Measurements from ENCODE around the gene MLX.
"Not testable (repeated sequence)": the region's sequence is repeated elsewhere in the genome, so short reads cannot be mapped to it uniquely, and the experiment has no call there.

MLX gene

GRCh38 chr17:42555961-42556617, 10.8 kb upstream of the MLX start:
- DNase-seq, result not testable (repeated sequence)

DNA sequence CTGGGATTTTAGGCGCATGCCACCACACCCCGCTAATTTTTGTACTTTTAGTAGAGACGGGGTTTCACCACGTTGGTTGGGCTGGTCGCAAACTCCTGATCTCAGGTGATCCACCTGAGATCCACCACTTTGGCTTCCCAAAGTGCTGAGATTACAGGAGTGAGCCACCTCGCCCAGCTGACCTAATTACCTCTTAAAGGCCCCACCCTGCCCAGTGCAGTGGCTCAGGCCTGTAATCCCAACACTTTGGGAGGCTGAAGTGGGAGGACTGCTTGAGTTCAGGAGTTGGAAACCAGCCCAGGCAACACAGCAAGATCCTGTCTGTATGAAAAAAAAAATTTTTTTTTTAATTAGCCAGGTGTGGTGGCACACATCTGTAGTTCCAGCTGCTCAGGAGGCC, 7.8 kb upstream of the MLX start:
- no peak for DNase-seq

DNA sequence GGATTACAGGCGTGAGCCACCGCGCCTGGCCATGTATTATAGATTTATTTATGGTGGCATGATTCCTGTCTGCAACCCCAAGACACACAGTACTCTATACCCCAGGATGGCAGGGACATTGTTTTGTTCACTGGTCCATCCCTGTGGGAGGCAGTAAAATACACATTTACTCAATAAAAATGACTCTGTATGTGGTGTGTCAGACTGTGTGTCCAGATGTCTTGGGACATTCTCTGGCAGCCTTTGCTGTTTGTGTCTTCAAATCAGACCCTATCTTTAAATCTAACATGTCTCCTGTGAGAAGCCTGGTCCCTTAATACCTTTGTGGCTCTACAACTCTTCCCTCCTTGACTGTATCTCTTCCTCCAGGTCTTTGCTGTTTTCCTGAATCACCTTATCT, 6.7 kb upstream of the MLX start:
- DNase-seq, result no peak

DNA sequence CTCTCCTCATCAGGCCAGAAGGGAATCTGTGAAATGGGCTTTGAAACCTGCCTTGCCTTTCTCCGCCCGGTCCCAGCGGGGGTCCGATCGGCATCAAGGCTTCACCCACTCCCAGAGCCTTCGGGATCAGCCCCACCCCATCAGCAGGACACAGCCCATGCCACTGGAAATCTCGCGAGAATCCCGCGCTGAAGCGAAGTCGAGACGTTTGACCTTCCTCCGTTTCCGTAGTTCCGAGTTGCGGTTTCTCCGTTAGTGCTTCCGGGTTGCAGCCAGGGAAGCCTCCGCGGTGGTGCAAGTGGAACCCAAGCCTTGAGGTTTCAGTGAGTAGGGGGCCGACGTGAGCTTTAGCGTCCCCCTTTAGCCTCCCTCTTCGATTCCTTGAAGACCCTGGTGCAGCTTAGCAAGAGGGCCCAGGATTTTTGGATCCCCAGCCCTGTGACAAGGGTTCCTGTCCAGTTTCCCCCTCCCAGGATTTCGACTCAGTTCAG, 5.0 kb upstream of the MLX start, which contains the start of gene COASY:
TSS of gene COASY (plus strand) at position 252 of the 491 bp plus-strand sequence. CDS start 475 bp downstream, outside the sequence.
- peak; percentile 96 to 98 for DNase-seq

- DNase-seq, result no peak
These were observed 4.3 kb upstream of the MLX start for GRCh38 chr17:42562388-42563142.

GRCh38 chr17:42563143-42563509, 3.8 kb upstream of the MLX start:
- no peak for DNase-seq

DNA sequence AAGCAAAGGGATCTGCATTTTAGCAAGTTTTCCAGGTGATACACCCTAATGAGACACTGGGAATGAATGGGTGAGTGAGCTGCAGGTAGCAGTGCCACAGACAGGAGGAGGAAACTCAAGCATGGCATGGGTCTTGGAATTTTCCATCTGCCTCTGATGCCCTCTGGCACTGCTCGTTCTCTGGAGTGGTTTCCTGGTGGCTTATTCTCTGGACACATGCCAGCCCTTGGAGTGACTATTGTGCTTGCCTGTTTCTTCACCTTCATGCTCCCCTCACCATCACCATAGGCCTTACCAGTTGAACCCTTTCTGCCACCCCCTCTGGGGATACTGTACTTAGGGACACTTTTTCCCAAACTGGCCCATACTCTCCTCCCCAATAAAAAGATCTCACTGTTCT, 3.4 kb upstream of the MLX start:
- DNase-seq, result peak in 1 of 2 experiments; percentile 14

- DNase-seq, result no peak
These were observed 3.0 kb upstream of the MLX start for GRCh38 chr17:42563950-42564349.

GRCh38 chr17:42564815-42565522, 1.9 kb upstream of the MLX start:
- no peak for DNase-seq

GRCh38 chr17:42565523-42566214, 1.2 kb upstream of the MLX start:
- DNase-seq, result no peak

DNA sequence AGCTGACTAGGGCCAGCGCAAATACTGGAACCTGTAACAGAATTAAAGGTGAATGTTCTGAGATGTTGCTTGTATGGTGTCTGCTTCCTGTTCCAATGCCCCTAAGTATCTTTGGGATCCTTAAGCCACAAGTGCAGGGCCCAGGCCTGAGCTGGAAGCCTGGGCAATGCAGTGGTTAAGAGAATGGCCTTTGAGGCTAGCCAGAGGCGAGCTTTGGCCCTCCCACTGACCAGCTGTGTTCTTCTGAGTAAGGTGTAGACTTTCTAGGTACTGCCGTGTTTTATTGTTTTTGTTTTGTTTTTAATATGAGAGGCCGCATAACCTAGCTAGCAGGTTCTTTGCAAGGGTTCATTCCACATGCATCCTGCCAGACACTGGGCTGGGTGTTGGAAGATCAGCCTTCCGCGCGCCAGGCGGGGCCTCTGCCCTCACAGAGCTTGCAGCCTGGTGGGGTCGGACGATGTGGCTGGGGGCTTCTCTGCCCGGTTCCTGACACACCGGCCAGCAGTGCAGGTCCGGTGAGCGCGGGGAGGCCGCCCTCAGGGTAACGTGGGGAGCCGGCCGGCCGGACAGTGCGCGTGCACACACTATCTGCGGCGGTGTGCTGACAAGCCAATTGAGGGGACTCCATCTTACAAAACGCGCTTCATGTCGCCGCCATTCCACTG, 551 bp upstream of the MLX start:
- DNase-seq, result no peak

DNA sequence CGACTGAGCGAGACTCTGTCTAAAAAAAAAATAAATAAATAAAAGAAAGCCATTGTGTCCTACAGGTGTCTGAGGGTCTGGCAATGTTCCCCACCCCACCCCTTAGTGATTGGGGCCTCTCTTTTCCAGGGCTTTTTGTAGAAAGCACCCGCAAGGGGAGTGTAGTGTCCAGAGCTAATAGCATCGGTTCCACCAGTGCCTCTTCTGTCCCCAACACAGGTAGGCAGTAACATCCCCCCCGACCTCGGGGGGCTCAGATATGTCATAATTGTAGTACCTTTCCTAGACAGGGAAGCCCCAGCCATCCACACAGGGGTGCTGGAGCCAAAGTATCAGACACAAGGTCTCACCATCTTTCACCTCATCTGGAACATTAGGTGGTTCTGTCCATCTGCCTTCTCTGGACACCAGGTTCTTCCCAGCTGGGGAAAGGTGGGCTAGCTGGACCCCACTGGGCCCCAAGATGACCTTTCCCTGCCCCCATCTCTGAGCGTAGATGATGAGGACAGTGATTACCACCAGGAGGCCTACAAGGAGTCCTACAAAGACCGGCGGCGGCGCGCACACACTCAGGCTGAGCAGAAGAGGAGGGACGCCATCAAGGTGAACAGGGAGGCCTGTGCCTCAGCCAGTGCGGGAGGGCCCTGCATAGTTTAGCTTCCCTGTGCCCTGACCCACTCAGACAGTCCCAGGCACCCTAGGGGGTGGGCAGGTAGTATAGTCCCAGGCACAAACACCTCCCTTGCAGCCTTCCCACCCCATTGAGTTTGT, 1.6 kb downstream of the MLX start:
- DNase-seq, result no peak

GRCh38 chr17:42571435-42572225, 4.7 kb downstream of the MLX start:
- no peak for DNase-seq

GRCh38 chr17:42573095-42573494, 6.2 kb downstream of the MLX start:
- no peak for DNase-seq

DNA sequence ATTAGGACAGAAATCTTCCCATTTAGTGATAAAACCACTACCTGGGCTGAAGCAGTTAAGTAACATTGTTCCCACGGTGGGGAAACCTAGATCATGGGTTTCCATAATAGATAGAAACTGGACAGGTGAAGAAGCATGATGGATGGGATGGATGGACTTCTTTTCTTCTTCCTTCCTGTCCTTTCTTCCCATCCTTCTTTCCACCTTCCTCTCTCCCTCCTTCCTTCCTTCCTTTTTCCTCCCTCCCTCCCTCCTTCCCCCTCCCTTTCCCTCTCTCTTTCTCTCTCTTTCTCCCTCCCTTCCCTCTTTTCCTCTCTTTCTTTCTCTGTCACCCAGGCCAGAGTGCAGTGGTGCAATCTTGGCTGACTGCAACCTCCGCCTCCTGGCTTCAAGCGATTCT, 7.6 kb downstream of the MLX start:
- DNase-seq, result no peak

- no peak for DNase-seq
These were observed 10.2 kb downstream of the MLX start for GRCh38 chr17:42577140-42577531.

DNA sequence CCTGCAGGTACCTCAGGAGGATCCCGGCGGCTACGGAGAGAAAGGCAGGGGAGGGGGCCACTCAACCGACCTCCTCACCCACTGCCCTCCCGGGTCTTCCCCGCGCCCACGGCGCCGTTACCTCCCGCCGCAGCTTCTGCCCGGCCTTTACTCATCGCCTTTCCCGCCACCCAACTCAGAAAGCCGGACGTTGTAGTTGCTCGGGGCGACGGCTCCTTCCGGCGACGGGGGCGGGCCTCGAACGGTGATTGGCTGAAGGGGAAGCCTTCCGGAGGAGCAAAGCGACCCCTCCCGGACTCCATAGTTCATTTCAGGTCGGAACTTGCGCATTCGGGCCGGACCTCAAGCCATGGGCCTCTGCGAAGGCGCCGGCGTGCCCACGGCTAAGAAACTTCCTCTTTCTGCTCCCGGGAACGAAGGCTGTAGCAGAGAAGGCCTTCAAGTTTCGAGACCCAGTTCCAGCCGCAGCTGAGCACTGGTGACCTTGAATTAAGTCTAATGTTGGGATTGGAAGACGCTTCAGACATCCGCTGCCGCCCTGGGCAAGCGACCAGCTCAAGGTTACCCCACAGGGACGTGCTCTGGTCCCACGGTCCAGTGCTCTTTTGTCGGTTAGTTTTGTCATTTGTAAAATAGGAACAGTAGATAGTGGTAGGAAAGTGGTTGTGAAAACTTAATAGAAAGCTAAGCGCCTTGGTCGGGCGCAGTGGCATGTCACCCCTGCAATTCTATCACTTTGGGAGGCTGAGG, 10.8 kb downstream of the MLX start, which contains the start of gene PSMC3IP:
TSS of gene PSMC3IP (minus strand) at position 198 of the 750 bp plus-strand sequence. CDS start at position 155, 43 bp downstream.
- peak; percentile 79 to 91 for DNase-seq

DNA sequence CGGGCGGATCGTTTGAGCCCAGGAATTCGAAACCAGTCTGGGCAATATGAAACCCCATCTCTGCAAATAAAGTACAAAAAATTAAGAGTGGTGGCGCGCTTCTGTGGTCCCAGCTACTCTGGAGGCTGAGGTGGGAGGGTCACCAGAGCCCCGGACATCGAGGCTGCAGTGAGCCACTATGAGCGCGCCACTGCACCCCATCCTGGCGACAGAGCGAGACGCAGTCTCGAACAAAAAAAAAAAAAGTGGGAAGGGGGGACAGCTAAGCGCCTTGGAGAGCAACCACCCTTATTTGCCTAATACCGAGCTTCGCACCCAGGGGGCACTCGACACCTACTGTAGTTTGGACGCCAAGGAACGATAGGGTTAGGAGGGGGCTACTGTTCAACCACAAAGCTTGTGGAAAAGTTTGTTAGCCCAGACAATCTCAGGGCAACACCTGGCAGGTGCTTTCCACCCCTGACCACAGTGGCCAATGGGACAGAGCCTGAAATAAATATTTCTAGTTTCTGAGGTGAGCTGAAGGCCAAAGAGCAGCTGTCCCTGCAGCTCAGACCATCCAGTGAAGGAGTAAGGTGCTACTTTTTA, 11.5 kb downstream of the MLX start:
- peak; percentile 71 to 76 for DNase-seq

GRCh38 chr17:42579794-42580551, 13.1 kb downstream of the MLX start:
- DNase-seq, result no peak
